Activated T-helper 17 cell treated with anti-CD3 and anti-CD28 coated beads, Interleukin-2, amount 50 U/mL, for 72 hours (primary cell): ENCODE results near the gene PSAP. TPM values are rescaled to one million over a fixed set of nuclear protein-coding genes. Genes with fewer than 3 reads are reported as not detected.
"Not testable (repeated sequence)": the region's sequence is repeated elsewhere in the genome, so short reads cannot be mapped to it uniquely, and the experiment has no call there.

ENCODE experiments used
- ATAC-seq: fragments of 150-1000 bp; cut with Tn5 transposase; replicated peaks from 2 replicates; pipeline ENCODE4 v1.10.0; 2021; ENCODE audit warnings: mild to moderate bottlenecking, moderate library complexity
- H3K27ac Mint-ChIP-seq: one replicate; pipeline ENCODE4 v1.8.0; 2022; ENCODE audit warnings: mixed read lengths
- H3K27me3 Mint-ChIP-seq: one replicate; pipeline ENCODE4 v1.8.0; 2022; ENCODE audit warnings: mixed read lengths
- H3K36me3 Mint-ChIP-seq: one replicate; pipeline ENCODE4 v1.8.0; 2022; ENCODE audit warnings: low read depth, mild to moderate bottlenecking, mixed read lengths
- H3K4me1 Mint-ChIP-seq: one replicate; pipeline ENCODE4 v1.8.0; 2022; ENCODE audit warnings: mixed read lengths
- H3K4me3 Mint-ChIP-seq: one replicate; pipeline ENCODE4 v1.8.0; 2022; ENCODE audit warnings: mild to moderate bottlenecking, mixed read lengths
- H3K9me3 Mint-ChIP-seq: one replicate; pipeline ENCODE4 v1.8.0; 2022; ENCODE audit warnings: mixed read lengths
- total RNA-seq, 2 donors: library from RNA; stranded (reverse); gene quantifications; one replicate each; pipeline ENCODE4 v1.2.3, GENCODE V29; 2022

PSAP gene
- total RNA-seq, 2 donors from 2014 or later = 121 to 153 TPM

GRCh38 chr10:71881647-71882355 lies 30.8 kb upstream of the PSAP start:
- no peaks in the 10 kb centered on the region for H3K4me1 Mint-ChIP-seq

GRCh38 chr10:71881307-71881624 lies 30.2 kb upstream of the PSAP start:
- not testable (repeated sequence) for H3K4me3 Mint-ChIP-seq, H3K36me3 Mint-ChIP-seq, ATAC-seq, H3K27ac Mint-ChIP-seq, H3K9me3 Mint-ChIP-seq, H3K27me3 Mint-ChIP-seq, H3K4me1 Mint-ChIP-seq

More at GRCh38 chr10:71881647-71882355, 30.8 kb upstream of the PSAP start:
- H3K4me3 Mint-ChIP-seq = no peak overlapping the region
- no peak for ATAC-seq
- no peaks in the 10 kb centered on the region for H3K9me3 Mint-ChIP-seq
- H3K27ac Mint-ChIP-seq = no peak overlapping the region
- no peaks in the 10 kb centered on the region for H3K36me3 Mint-ChIP-seq
- H3K27me3 Mint-ChIP-seq = no peaks in the 10 kb centered on the region

GRCh38 chr10:71880425-71881306 lies 29.6 kb upstream of the PSAP start:
- no peaks in the 10 kb centered on the region for H3K4me1 Mint-ChIP-seq
- no peaks in the 10 kb centered on the region for H3K36me3 Mint-ChIP-seq
- H3K27me3 Mint-ChIP-seq = no peaks in the 10 kb centered on the region
- no peak overlapping the region for H3K27ac Mint-ChIP-seq
- ATAC-seq = no peak
- no peak overlapping the region for H3K4me3 Mint-ChIP-seq
- no peaks in the 10 kb centered on the region for H3K9me3 Mint-ChIP-seq

- H3K4me1 Mint-ChIP-seq = no peaks in the 10 kb centered on the region
- no peaks in the 10 kb centered on the region for H3K27me3 Mint-ChIP-seq
- ATAC-seq = peak; percentile 63
- H3K4me3 Mint-ChIP-seq = peak overlapping the region; percentile 38
- H3K9me3 Mint-ChIP-seq = no peaks in the 10 kb centered on the region
- no peak overlapping the region for H3K27ac Mint-ChIP-seq
- H3K36me3 Mint-ChIP-seq = no peaks in the 10 kb centered on the region
These were observed 27.4 kb upstream of the PSAP start for GRCh38 chr10:71878327-71879034.

DNA sequence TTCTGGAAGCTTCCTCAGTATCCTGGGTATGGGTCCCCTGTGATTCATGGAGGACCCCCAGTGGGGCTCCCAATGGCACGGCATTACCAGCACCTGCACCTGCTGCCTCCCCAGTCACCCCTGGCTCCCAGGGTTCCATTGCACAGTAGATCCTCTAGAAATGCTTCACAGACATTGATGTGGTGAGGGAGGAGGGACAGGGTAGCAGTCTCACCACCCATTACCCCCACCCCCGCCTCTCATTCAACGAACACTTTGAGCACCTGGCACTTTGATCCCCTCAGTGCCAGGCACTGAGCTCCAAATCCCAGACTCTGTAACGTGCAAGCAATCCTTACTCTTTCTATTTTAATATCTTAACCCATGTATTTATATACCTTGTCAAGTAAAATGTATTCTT lies 26.8 kb upstream of the PSAP start:
- no peaks in the 10 kb centered on the region for H3K36me3 Mint-ChIP-seq
- no peaks in the 10 kb centered on the region for H3K9me3 Mint-ChIP-seq
- no peaks in the 10 kb centered on the region for H3K4me1 Mint-ChIP-seq
- peak overlapping the region; percentile 38 for H3K4me3 Mint-ChIP-seq
- H3K27ac Mint-ChIP-seq = no peak overlapping the region
- no peak for ATAC-seq
- no peaks in the 10 kb centered on the region for H3K27me3 Mint-ChIP-seq

DNA sequence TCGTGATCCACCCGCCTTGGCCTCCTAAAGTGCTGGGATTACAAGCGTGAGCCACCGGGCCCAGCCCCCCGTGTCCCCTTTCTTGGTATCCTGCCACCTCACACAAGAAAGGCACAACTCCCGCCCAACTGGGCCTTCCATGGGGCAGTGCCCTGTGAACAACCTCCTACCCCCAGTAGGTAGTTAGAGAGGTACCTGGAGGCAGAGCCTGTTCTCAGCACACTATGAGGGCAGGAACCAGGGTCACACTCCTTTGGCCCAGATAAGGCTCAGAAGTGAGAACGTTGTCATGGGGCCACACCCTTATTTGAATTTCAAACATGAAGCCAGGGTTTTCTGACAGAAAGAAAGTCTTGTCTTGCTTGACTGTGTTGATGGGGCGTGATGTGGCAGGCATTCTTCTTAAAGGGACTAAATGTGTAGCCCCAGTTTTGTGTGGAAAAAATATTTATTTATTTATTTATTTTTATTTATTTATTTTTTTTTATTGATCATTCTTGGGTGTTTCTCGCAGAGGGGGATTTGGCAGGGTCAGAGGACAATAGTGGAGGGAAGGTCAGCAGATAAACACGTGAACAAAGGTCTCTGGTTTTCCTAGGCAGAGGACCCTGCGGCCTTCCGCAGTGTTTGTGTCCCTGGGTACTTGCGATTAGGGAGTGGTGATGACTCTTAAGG lies 23.8 kb upstream of the PSAP start:
- not testable (repeated sequence) for H3K9me3 Mint-ChIP-seq, H3K27ac Mint-ChIP-seq, H3K36me3 Mint-ChIP-seq, ATAC-seq, H3K4me3 Mint-ChIP-seq, H3K4me1 Mint-ChIP-seq, H3K27me3 Mint-ChIP-seq

- peak; percentile 62 for ATAC-seq
- Mint-ChIP-seq H3K9me3 (no peaks in the 10 kb centered on the region), H3K36me3 (no peaks in the 10 kb centered on the region), H3K4me3 (no peak overlapping the region), H3K27me3 (no peaks in the 10 kb centered on the region), H3K4me1 (no peaks in the 10 kb centered on the region), H3K27ac (no peak overlapping the region)
These were observed 22.6 kb upstream of the PSAP start for GRCh38 chr10:71873582-71874211.

DNA sequence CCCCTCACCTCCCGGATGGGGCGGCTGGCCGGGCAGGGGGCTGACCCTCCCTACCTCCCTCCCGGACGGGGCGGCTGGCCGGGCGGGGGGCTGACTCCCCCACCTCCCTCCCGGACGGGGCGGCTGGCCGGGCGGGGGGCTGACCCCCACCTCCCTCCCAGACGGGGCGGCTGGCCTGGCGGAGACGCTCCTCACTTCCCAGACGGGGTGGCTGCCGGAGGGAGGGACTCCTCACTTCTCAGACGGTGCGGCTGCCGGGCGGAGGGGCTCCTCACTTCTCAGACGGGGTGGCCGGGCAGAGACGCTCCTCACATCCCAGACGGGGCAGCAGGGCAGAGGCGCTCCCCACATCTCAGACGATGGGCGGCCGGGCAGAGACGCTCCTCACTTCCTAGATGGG lies 18.6 kb upstream of the PSAP start:
- not testable (repeated sequence) for H3K4me3 Mint-ChIP-seq, H3K27ac Mint-ChIP-seq, ATAC-seq, H3K9me3 Mint-ChIP-seq, H3K36me3 Mint-ChIP-seq, H3K4me1 Mint-ChIP-seq, H3K27me3 Mint-ChIP-seq

GRCh38 chr10:71868192-71868697 lies 17.2 kb upstream of the PSAP start:
- no peaks in the 10 kb centered on the region for H3K9me3 Mint-ChIP-seq
- H3K36me3 Mint-ChIP-seq = no peaks in the 10 kb centered on the region
- H3K27ac Mint-ChIP-seq = peak overlapping the region; percentile 67
- H3K27me3 Mint-ChIP-seq = no peaks in the 10 kb centered on the region
- ATAC-seq = peak; percentile 58
- H3K4me1 Mint-ChIP-seq = no peaks in the 10 kb centered on the region
- H3K4me3 Mint-ChIP-seq = no peak overlapping the region

GRCh38 chr10:71865561-71866041 lies 14.6 kb upstream of the PSAP start:
- Mint-ChIP-seq H3K27ac (no peak overlapping the region), H3K4me3 (no peak overlapping the region), H3K4me1 (no peaks in the 10 kb centered on the region), H3K9me3 (no peaks in the 10 kb centered on the region), H3K36me3 (no peaks in the 10 kb centered on the region), H3K27me3 (no peaks in the 10 kb centered on the region)
- no peak for ATAC-seq

DNA sequence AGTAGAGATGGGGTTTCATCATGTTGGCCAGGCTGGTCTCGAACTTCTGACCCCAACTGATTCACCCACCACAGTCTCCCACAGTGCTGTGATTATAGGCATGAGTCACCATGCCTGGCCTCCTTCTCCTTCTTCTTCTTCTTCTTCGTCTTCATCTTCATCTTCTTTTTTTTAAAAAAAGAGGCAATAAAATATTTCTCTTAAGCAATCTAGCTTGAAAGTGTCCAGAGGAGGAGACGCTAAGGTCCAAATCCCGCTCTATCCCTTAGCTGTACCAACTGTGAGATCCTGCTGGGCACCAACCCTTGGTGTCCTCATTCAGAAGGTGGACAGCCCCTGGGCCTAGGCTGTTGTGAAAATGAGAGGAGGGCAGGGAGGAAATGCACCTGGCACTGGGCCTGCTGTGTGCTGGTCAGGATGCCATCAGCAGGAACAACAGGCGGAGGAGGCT lies 13.9 kb upstream of the PSAP start:
- H3K27ac Mint-ChIP-seq = no peak overlapping the region
- no peak overlapping the region for H3K4me3 Mint-ChIP-seq
- no peaks in the 10 kb centered on the region for H3K36me3 Mint-ChIP-seq

GRCh38 chr10:71863203-71863602 lies 12.2 kb upstream of the PSAP start:
- Mint-ChIP-seq H3K4me1 (no peaks in the 10 kb centered on the region), H3K27ac (no peak overlapping the region), H3K36me3 (no peaks in the 10 kb centered on the region), H3K9me3 (no peaks in the 10 kb centered on the region), H3K27me3 (no peaks in the 10 kb centered on the region), H3K4me3 (no peak overlapping the region)
- no peak for ATAC-seq

More for the DNA sequence above, 13.9 kb upstream of the PSAP start:
- Mint-ChIP-seq H3K27me3 (no peaks in the 10 kb centered on the region), H3K9me3 (no peaks in the 10 kb centered on the region), H3K4me1 (no peaks in the 10 kb centered on the region)
- ATAC-seq = no peak

- Mint-ChIP-seq H3K27me3 (no peaks in the 10 kb centered on the region), H3K9me3 (no peaks in the 10 kb centered on the region), H3K27ac (no peak overlapping the region), H3K4me3 (no peak overlapping the region), H3K36me3 (no peaks in the 10 kb centered on the region), H3K4me1 (no peaks in the 10 kb centered on the region)
- ATAC-seq = peak; percentile 95
These were observed 9.4 kb upstream of the PSAP start for GRCh38 chr10:71860243-71861029.
